T follicular helper cell (primary cell): ENCODE data around the gene PARD6B.
"Not testable (repeated sequence)": the region's sequence is repeated elsewhere in the genome, so short reads cannot be mapped to it uniquely, and the experiment has no call there.

Experiments
- DNase-seq: peaks from one replicate; pipeline ENCODE4 v3.0.0-alpha.2; 2020; ENCODE audit warnings: low read depth

Gene PARD6B

GRCh38 chr20:50703651-50704438 lies 27.5 kb upstream of the PARD6B start:
- not testable (repeated sequence) for DNase-seq

GRCh38 chr20:50704514-50704913 lies 26.9 kb upstream of the PARD6B start:
- DNase-seq: no peak

GRCh38 chr20:50704971-50705370 lies 26.4 kb upstream of the PARD6B start:
- no peak for DNase-seq

GRCh38 chr20:50708845-50709635 lies 22.3 kb upstream of the PARD6B start:
- no peak for DNase-seq

- DNase-seq: no peak
Observed at GRCh38 chr20:50709636-50709973, 21.8 kb upstream of the PARD6B start.

GRCh38 chr20:50710492-50711063 lies 20.8 kb upstream of the PARD6B start:
- no peak for DNase-seq

GRCh38 chr20:50711113-50711825 lies 20.1 kb upstream of the PARD6B start:
- no peak for DNase-seq

- DNase-seq: no peak
Observed at GRCh38 chr20:50712771-50713656, 18.4 kb upstream of the PARD6B start.

- DNase-seq: no peak
Observed at GRCh38 chr20:50713657-50714101, 17.7 kb upstream of the PARD6B start.

- DNase-seq: not testable (repeated sequence)
Observed at GRCh38 chr20:50714426-50714825, 17.0 kb upstream of the PARD6B start.

- DNase-seq: no peak
Observed at GRCh38 chr20:50715694-50716093, 15.7 kb upstream of the PARD6B start.

- no peak for DNase-seq
Observed at GRCh38 chr20:50716518-50716917, 14.9 kb upstream of the PARD6B start.

- no peak for DNase-seq
Observed at GRCh38 chr20:50717312-50717711, 14.1 kb upstream of the PARD6B start.

- DNase-seq: no peak
Observed at GRCh38 chr20:50717974-50718761, 13.2 kb upstream of the PARD6B start.

- DNase-seq: no peak
Observed at GRCh38 chr20:50719328-50719727, 12.1 kb upstream of the PARD6B start.

GRCh38 chr20:50720026-50720425 lies 11.4 kb upstream of the PARD6B start:
- DNase-seq: no peak

- no peak for DNase-seq
Observed at GRCh38 chr20:50720582-50720981, 10.8 kb upstream of the PARD6B start.

GRCh38 chr20:50721881-50722281 lies 9.5 kb upstream of the PARD6B start:
- DNase-seq: no peak

- no peak for DNase-seq
Observed at GRCh38 chr20:50722424-50723155, 8.8 kb upstream of the PARD6B start.

GRCh38 chr20:50723672-50724071 lies 7.7 kb upstream of the PARD6B start:
- no peak for DNase-seq
